GM12878 (cell line): Measurements from ENCODE around the gene COG2. TPM values are rescaled to one million over a fixed set of nuclear protein-coding genes. Genes with fewer than 3 reads are reported as not detected.

Experiments used
- ATAC-seq: fragments of 200-7000 bp; cut with Tn5 transposase; 3 replicates; pipeline ENCODE4 v1.9.1; 2020; ENCODE audit warnings: mild to moderate bottlenecking, moderate library complexity
- BruUV-seq: library from RNA; stranded (reverse); fragments of 400-500 nt; replicated peaks from 2 replicates; lab custom pipeline; 2021; lab: Mats Ljungman, UMichigan
- CTCF ChIA-PET: fragments of 300-600 bp; sonication (Branson Sonifier 250); formaldehyde crosslinking; extraction: SDS; loops from one replicate; lab custom pipeline; 2021; ENCODE audit warnings: inconsistent platforms; lab: Yijun Ruan, JAX
- POLR2A ChIA-PET: fragments of 350-600 bp; formaldehyde crosslinking; extraction: SDS; loops from one replicate; lab custom pipeline; 2021; ENCODE audit warnings: inconsistent platforms; lab: Charles Lee
- RAD21 ChIA-PET: fragments of 300-600 bp; sonication (Branson Sonifier 250); formaldehyde crosslinking; loops from one replicate; lab custom pipeline; 2023; ENCODE audit warnings: antibody characterized with exemption; ENCODE audit not compliant: unreplicated experiment; lab: Charles Lee
- SMC1A ChIA-PET: fragments of 300-600 bp; sonication (Branson Sonifier 250); formaldehyde crosslinking; loops from one replicate; lab custom pipeline; 2023; ENCODE audit not compliant: unreplicated experiment, uncharacterized antibody; lab: Charles Lee
- DNase-seq: peaks from one replicate; pipeline ENCODE4 v3.0.0-alpha.2; 2011; ENCODE audit warnings: low read depth, low spot score
- FAIRE-seq: peaks from 3 replicates; lab custom pipeline; 2011; peaks lifted over from hg19 to GRCh38; lab: Jason Lieb, UNC
- H2AFZ ChIP-seq: 2 replicates; pipeline ENCODE4 v1.6.0; 2011; ENCODE audit warnings: low read depth, low read length, control low read depth; ENCODE audit not compliant: control insufficient read depth
- H3K27ac ChIP-seq: 2 replicates; pipeline ENCODE4 v1.5.1; 2011; ENCODE audit warnings: control low read depth; ENCODE audit not compliant: control insufficient read depth, insufficient read depth
- H3K27me3 ChIP-seq, 2 experiments: replicated peaks in 1 of 2; 2 replicates each; pipeline versions ENCODE4 v1.6.0 to v1.6.1; 2011; ENCODE audit warnings: low read length in 1 of 2; ENCODE audit not compliant: control insufficient read depth in 2 of 2, insufficient read depth in 2 of 2
- H3K36me3 ChIP-seq, 2 experiments: 2 replicates each; pipeline ENCODE4 v1.5.1; 2011; ENCODE audit warnings: low read length in 1 of 2; ENCODE audit not compliant: control insufficient read depth in 2 of 2, insufficient read depth in 2 of 2
- H3K4me1 ChIP-seq: 2 replicates; pipeline ENCODE4 v1.6.1; 2011; ENCODE audit warnings: mild to moderate bottlenecking, low read length, moderate library complexity, mixed read lengths; ENCODE audit not compliant: control insufficient read depth, insufficient read depth
- H3K4me2 ChIP-seq: 2 replicates; pipeline ENCODE4 v1.6.0; 2011; ENCODE audit warnings: control low read depth; ENCODE audit not compliant: control insufficient read depth, insufficient read depth
- H3K4me3 ChIP-seq: fragments of 200-600 bp; sonication (generic); 2 replicates; pipeline ENCODE4 v1.5.1; 2016
- H3K79me2 ChIP-seq: 2 replicates; pipeline ENCODE4 v1.6.0; 2011; ENCODE audit warnings: low read length; ENCODE audit not compliant: control insufficient read depth, insufficient read depth
- H3K9ac ChIP-seq: 2 replicates; pipeline ENCODE4 v1.8.0; 2011; ENCODE audit warnings: low read length, control low read depth, mixed read lengths; ENCODE audit not compliant: control insufficient read depth, insufficient read depth
- H3K9me3 ChIP-seq: replicated peaks from 3 replicates; pipeline ENCODE4 v1.5.1; 2011; ENCODE audit warnings: mild to moderate bottlenecking, low read length; ENCODE audit not compliant: control insufficient read depth, insufficient read depth
- H4K20me1 ChIP-seq: 2 replicates; pipeline ENCODE4 v1.6.0; 2011; ENCODE audit not compliant: control insufficient read depth, insufficient read depth
- E2F8 ChIP-seq: fragments of 450-650 bp; IDR thresholded peaks from 2 replicates; pipeline ENCODE4 v1.6.1; 2018; ENCODE audit warnings: mild to moderate bottlenecking, low read depth, moderate library complexity; ENCODE audit not compliant: partially characterized antibody
- NRF1 ChIP-seq: conservative IDR thresholded peaks from 2 replicates; pipeline ENCODE4 v1.6.1; 2011; ENCODE audit warnings: mild to moderate bottlenecking, low read depth, low read length, improper control_type of control experiment
- POU2F2 ChIP-seq: IDR thresholded peaks from 3 replicates; pipeline ENCODE4 v1.6.1; 2011; ENCODE audit warnings: low read depth, mild to moderate bottlenecking, low read length, borderline replicate concordance
- ZNF24 ChIP-seq: fragments of 450-650 bp; IDR thresholded peaks from 2 replicates; pipeline ENCODE4 v1.6.1; 2017; ENCODE audit warnings: antibody characterized with exemption, mild to moderate bottlenecking
- WGBS: methylation state at CpG from one replicate; pipeline ENCODE4 v1.1.6; 2016; ENCODE audit warnings: low lambda C conversion rate; ENCODE audit not compliant: insufficient replicate concordance, insufficient coverage; ENCODE audit errors: missing lambda C conversion rate; 5-methylcytosine and 5-hydroxymethylcytosine counted together
- in situ Hi-C: fragments of 300-500 bp; cut with MboI; formaldehyde crosslinking; loops from 9 replicates; pipeline ENCODE4 v1.14.3; 2018; ENCODE audit warnings: mixed read lengths
- intact Hi-C: fragments of 100-400 bp; cut with micrococcal nuclease; formaldehyde crosslinking; loops from one replicate; pipeline ENCODE4 v1.14.2; 2022; ENCODE audit not compliant: unreplicated experiment
- polyA plus RNA-seq, 11 experiments: library from polyadenylated mRNA; depleted of rRNA in 4 of 11; unstranded in 6 of 11; stranded (reverse) in 5 of 11; fragments of >200 nt; fragmentation: Nextera tagmentation in 4 of 11; fragmentation: Illumina TruSeq in 1 of 11; extraction: Ambion mirVana in 4 of 11; extraction: Trizol in 1 of 11; gene quantifications; 1 replicate in 1 of 11; 2 replicates in 10 of 11; pipeline versions ENCODE4 v1.2.1 to v1.2.3, GENCODE V29; 2011 to 2016; ENCODE audit warnings: inconsistent platforms in 2 of 11, missing spikeins in 2 of 11, low read depth in 1 of 11
- total RNA-seq, 4 experiments: library from RNA; depleted of rRNA in 3 of 4; stranded (reverse); fragments of >200 nt in 3 of 4; fragmentation: Illumina TruSeq in 1 of 4; extraction: Trizol in 1 of 4; gene quantifications; 2 replicates each; pipeline versions ENCODE4 v1.2.1 to v1.2.3, GENCODE V29; 2013 to 2021
- TF ChIP-seq, protein P1 (sequence below): fragments of 450-650 bp; IDR thresholded peaks from 2 replicates; pipeline ENCODE4 v1.6.1; 2016; ENCODE audit warnings: mild to moderate bottlenecking, moderate library complexity, borderline replicate concordance

Gene COG2
- total and polyA plus RNA-seq, 10 of the 15 experiments (the other 5 are each of a cell fraction or from before 2014, with no cell fraction given): 15.0 to 31.5 (median 28.3) TPM

GRCh38 chr1:230592848-230593414 lies 49.4 kb upstream of the COG2 start:
- no peak for FAIRE-seq
- no TSS peak for BruUV-seq
- H3K9ac ChIP-seq: no peak overlapping the region
- H3K4me3 ChIP-seq: no peak overlapping the region
- in situ Hi-C loops: no loop called here
- ATAC-seq: no peak
- ChIA-PET POLR2A (no interaction called here), RAD21 (no interaction called here), CTCF (interaction anchor here (0.6 kb wide), 1 partner anchor 27 kb away, joined by 3 read pairs; no protein-coding TSS in a partner anchor), SMC1A (interaction anchor here (1.2 kb wide), 1 partner anchor 18 kb away, joined by 3 read pairs; no protein-coding TSS in a partner anchor)
- H3K27me3 ChIP-seq: no peaks in the 10 kb centered on the region; a peak in 1 of 4 replicates
- H4K20me1 ChIP-seq: no peaks in the 10 kb centered on the region
- no peak overlapping the region for H3K4me2 ChIP-seq
- TF ChIP-seq POU2F2 (no peak), E2F8 (no peak), ZNF24 (no peak), NRF1 (no peak)
- TF ChIP-seq, protein P1, sequence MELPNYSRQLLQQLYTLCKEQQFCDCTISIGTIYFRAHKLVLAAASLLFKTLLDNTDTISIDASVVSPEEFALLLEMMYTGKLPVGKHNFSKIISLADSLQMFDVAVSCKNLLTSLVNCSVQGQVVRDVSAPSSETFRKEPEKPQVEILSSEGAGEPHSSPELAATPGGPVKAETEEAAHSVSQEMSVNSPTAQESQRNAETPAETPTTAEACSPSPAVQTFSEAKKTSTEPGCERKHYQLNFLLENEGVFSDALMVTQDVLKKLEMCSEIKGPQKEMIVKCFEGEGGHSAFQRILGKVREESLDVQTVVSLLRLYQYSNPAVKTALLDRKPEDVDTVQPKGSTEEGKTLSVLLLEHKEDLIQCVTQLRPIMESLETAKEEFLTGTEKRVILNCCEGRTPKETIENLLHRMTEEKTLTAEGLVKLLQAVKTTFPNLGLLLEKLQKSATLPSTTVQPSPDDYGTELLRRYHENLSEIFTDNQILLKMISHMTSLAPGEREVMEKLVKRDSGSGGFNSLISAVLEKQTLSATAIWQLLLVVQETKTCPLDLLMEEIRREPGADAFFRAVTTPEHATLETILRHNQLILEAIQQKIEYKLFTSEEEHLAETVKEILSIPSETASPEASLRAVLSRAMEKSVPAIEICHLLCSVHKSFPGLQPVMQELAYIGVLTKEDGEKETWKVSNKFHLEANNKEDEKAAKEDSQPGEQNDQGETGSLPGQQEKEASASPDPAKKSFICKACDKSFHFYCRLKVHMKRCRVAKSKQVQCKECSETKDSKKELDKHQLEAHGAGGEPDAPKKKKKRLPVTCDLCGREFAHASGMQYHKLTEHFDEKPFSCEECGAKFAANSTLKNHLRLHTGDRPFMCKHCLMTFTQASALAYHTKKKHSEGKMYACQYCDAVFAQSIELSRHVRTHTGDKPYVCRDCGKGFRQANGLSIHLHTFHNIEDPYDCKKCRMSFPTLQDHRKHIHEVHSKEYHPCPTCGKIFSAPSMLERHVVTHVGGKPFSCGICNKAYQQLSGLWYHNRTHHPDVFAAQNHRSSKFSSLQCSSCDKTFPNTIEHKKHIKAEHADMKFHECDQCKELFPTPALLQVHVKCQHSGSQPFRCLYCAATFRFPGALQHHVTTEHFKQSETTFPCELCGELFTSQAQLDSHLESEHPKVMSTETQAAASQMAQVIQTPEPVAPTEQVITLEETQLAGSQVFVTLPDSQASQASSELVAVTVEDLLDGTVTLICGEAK: no peak
- H3K27ac ChIP-seq: no peak overlapping the region
- no peaks in the 10 kb centered on the region for H3K9me3 ChIP-seq
- no peaks in the 10 kb centered on the region for H3K4me1 ChIP-seq
- H3K79me2 ChIP-seq: no peaks in the 10 kb centered on the region
- 3% methylated on average over 2 of the region's 2 CpGs for WGBS
- intact Hi-C loops: no loop called here
- no peak overlapping the region for H2AFZ ChIP-seq
- DNase-seq: no peak
- H3K36me3 ChIP-seq: no peaks in the 10 kb centered on the region
